ENCODE data around the gene ZNF101. TPM values are rescaled to one million over a fixed set of nuclear protein-coding genes. Genes with fewer than 3 reads are reported as not detected.
"Not testable (repeated sequence)": the region's sequence is repeated elsewhere in the genome, so short reads cannot be mapped to it uniquely, and the experiment has no call there.

ZNF101 gene
- total RNA-seq, 2 experiments from 2014 or later, result 96.3 to 97.2 TPM

- ChIA-PET POLR2A (no interaction called here), CTCF (no interaction called here)
- H3K27me3 Mint-ChIP-seq, result no peaks in the 10 kb centered on the region
- H3K4me3 Mint-ChIP-seq, result no peak overlapping the region
- H3K36me3 Mint-ChIP-seq (ENCODE audit: low read depth), result peaks cover 94% of the 10 kb centered on the region
- DNase-seq, result no peak
- H3K27ac Mint-ChIP-seq, result peak overlapping the region; percentile 46
- peaks cover 3% of the 10 kb centered on the region for H3K4me1 Mint-ChIP-seq
- peaks cover 69% of the 10 kb centered on the region for H3K9me3 Mint-ChIP-seq
Observed at GRCh38 chr19:19679176-19680073, 10.8 kb downstream of the ZNF101 start.

DNA sequence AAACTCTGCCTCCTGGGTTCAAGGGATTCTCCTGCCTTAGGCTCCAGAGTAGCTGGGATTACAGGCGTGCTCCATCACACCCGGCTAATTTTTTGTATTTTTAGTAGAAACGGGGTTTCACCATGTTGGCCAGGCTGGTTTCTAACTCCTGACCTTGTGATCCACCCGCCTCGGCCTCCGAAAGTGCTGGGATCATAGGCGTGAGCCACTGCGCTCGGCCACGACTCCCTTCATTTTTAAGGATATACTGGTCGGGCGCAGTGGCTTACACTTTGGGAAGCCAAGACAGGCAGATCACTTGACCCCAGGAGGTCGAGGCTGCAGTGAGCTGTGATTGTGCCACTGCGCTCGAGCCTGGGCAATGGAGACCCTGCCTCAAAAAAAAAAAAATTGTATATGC lies 17.5 kb downstream of the ZNF101 start:
- POLR2A ChIA-PET, H3K4me1 Mint-ChIP-seq, H3K27me3 Mint-ChIP-seq, DNase-seq, H3K27ac Mint-ChIP-seq, CTCF ChIA-PET, H3K4me3 Mint-ChIP-seq: not testable (repeated sequence)
- Mint-ChIP-seq H3K36me3 (ENCODE audit: low read depth) (peaks cover 61% of the 10 kb centered on the region), H3K9me3 (peaks cover 33% of the 10 kb centered on the region)

GRCh38 chr19:19686580-19686979 lies 17.9 kb downstream of the ZNF101 start:
- no peaks in the 10 kb centered on the region for H3K4me1 Mint-ChIP-seq
- no peaks in the 10 kb centered on the region for H3K27me3 Mint-ChIP-seq
- H3K9me3 Mint-ChIP-seq, result peaks cover 28% of the 10 kb centered on the region
- ChIA-PET CTCF (interaction anchor here (0.6 kb wide), 1 partner anchor 1130 kb away, joined by 3 read pairs; no protein-coding TSS in a partner anchor), POLR2A (no interaction called here)
- H3K36me3 Mint-ChIP-seq (ENCODE audit: low read depth), result peaks cover 58% of the 10 kb centered on the region
- H3K4me3 Mint-ChIP-seq, result no peak overlapping the region
- no peak overlapping the region for H3K27ac Mint-ChIP-seq
- no peak for DNase-seq

- no peak overlapping the region for H3K27ac Mint-ChIP-seq
- H3K27me3 Mint-ChIP-seq, result no peaks in the 10 kb centered on the region
- POLR2A ChIA-PET, result no interaction called here
- peaks cover 56% of the 10 kb centered on the region for H3K36me3 Mint-ChIP-seq (ENCODE audit: low read depth)
- no peak overlapping the region for H3K4me3 Mint-ChIP-seq
- no peaks in the 10 kb centered on the region for H3K4me1 Mint-ChIP-seq
- CTCF ChIA-PET, result interaction anchor here (0.6 kb wide), 1 partner anchor 1131 kb away, joined by 3 read pairs; no protein-coding TSS in a partner anchor
- H3K9me3 Mint-ChIP-seq, result peaks cover 28% of the 10 kb centered on the region
- no peak for DNase-seq
Observed at GRCh38 chr19:19687090-19687489, 18.5 kb downstream of the ZNF101 start.

GRCh38 chr19:19689023-19689422 lies 20.4 kb downstream of the ZNF101 start:
- H3K27me3 Mint-ChIP-seq, CTCF ChIA-PET, POLR2A ChIA-PET, H3K27ac Mint-ChIP-seq, H3K4me3 Mint-ChIP-seq, DNase-seq, H3K4me1 Mint-ChIP-seq: not testable (repeated sequence)
- Mint-ChIP-seq H3K9me3 (peaks cover 16% of the 10 kb centered on the region), H3K36me3 (ENCODE audit: low read depth) (peaks cover 43% of the 10 kb centered on the region)

DNA sequence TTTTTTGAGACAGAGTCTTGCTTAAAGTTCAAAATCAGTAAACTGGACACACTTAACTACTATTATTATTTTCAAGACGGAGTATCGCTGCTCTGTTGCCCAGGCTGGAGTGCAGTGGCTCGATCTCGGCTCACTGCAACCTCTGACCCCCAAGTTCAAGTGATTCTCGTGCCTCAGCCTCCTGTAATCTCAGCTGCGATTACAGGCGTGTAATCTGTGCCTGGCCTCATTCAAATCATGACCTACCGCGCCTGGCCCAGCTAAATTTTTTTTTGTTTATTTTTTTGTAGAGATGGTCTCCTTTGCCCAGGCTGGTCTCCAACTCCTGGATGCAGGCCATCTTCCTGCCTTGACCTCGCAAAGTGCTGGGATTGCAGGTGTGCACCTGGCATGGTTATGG lies 23.0 kb downstream of the ZNF101 start:
- no peak overlapping the region for H3K27ac Mint-ChIP-seq
- ChIA-PET POLR2A (no interaction called here), CTCF (no interaction called here)
- no peak for DNase-seq
- no peaks in the 10 kb centered on the region for H3K4me1 Mint-ChIP-seq
- peaks cover 23% of the 10 kb centered on the region for H3K36me3 Mint-ChIP-seq (ENCODE audit: low read depth)
- H3K4me3 Mint-ChIP-seq, result no peak overlapping the region
- H3K9me3 Mint-ChIP-seq, result peaks cover 19% of the 10 kb centered on the region
- no peaks in the 10 kb centered on the region for H3K27me3 Mint-ChIP-seq

DNA sequence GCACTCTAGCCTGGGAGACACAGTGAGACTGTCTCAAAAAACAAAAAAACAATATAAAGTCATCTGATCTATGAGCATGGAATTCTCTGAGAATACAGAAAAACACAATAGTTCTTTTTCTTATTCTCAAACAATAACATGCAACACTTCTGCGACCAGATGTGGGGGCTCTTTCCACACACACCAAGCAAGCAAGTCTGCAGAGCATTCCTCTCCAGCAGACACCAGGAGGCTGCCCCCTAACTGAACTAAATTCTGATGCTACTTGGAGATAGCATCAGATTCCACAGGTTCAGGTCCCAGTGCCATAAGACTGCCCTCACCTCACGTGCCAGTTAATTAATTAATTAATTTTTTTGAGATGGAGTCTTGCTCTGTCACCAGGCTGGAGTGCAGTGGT lies 27.7 kb downstream of the ZNF101 start:
- Mint-ChIP-seq H3K4me1 (no peaks in the 10 kb centered on the region), H3K4me3 (no peak overlapping the region), H3K36me3 (ENCODE audit: low read depth) (peaks cover 14% of the 10 kb centered on the region), H3K27ac (no peak overlapping the region), H3K9me3 (peaks cover 31% of the 10 kb centered on the region), H3K27me3 (no peaks in the 10 kb centered on the region)
- no peak for DNase-seq
- POLR2A ChIA-PET, result no interaction called here
- CTCF ChIA-PET, result no interaction called here

GRCh38 chr19:19697589-19697988 lies 28.9 kb downstream of the ZNF101 start:
- Mint-ChIP-seq H3K4me1 (no peaks in the 10 kb centered on the region), H3K27me3 (no peaks in the 10 kb centered on the region), H3K36me3 (ENCODE audit: low read depth) (peaks cover 7% of the 10 kb centered on the region), H3K27ac (no peak overlapping the region), H3K4me3 (no peak overlapping the region), H3K9me3 (peaks cover 29% of the 10 kb centered on the region)
- DNase-seq, result no peak
- ChIA-PET CTCF (interaction anchor here (0.6 kb wide), 1 partner anchor 297 kb away, joined by 3 read pairs; no protein-coding TSS in a partner anchor), POLR2A (no interaction called here)

DNA sequence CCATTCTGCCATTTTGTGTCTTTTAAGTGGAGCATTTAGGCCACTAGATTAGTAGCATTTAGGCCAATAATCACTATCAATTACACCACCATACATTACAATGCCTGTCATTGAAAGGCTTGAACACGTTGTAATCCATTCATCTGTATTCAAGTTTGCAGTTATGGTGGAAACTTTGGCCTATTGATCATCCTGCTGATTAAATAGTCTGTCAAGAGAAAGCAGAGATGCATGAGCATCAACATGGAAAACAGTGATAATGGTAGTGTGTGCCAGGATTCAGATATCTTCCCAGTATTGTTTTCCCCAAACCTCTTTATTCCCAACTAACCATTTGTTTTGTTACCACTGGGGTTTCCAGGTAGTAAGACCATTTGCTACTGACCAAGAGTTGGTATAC lies 31.9 kb downstream of the ZNF101 start:
- CTCF ChIA-PET, POLR2A ChIA-PET: not testable (repeated sequence)

GRCh38 chr19:19704836-19705235 lies 36.2 kb downstream of the ZNF101 start:
- Mint-ChIP-seq H3K27ac (no peak overlapping the region), H3K36me3 (ENCODE audit: low read depth) (peaks cover 39% of the 10 kb centered on the region), H3K4me1 (no peaks in the 10 kb centered on the region), H3K4me3 (no peak overlapping the region), H3K9me3 (peaks cover 57% of the 10 kb centered on the region), H3K27me3 (no peaks in the 10 kb centered on the region)
- POLR2A ChIA-PET, result no interaction called here
- no peak for DNase-seq
- CTCF ChIA-PET, result no interaction called here

More for the DNA sequence above, 31.9 kb downstream of the ZNF101 start:
- not testable (repeated sequence) for H3K27me3 Mint-ChIP-seq, H3K4me3 Mint-ChIP-seq, H3K4me1 Mint-ChIP-seq, DNase-seq, H3K27ac Mint-ChIP-seq
- peaks cover 20% of the 10 kb centered on the region for H3K36me3 Mint-ChIP-seq (ENCODE audit: low read depth)
- H3K9me3 Mint-ChIP-seq, result peaks cover 39% of the 10 kb centered on the region

DNA sequence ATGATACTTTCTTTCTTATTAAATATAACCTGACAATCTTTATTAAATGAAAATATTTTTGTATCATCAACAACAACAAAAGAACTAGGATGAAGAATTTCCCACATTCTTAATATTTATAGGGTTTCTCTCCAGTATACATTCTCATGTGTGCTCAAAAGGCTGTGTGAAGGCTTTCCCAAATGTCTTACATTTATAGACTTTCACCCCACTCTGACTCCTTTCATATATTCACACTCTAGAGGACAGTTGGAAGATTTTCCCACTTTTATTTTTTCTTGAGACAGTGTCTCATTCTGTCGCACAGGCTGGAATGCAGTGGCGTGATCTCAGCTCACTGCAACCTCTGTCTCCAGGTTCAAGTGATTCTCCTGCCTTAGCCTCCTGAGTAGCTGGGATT lies 41.9 kb downstream of the ZNF101 start:
- peaks cover 74% of the 10 kb centered on the region for H3K36me3 Mint-ChIP-seq (ENCODE audit: low read depth)
- H3K27me3 Mint-ChIP-seq, result no peaks in the 10 kb centered on the region
- H3K4me3 Mint-ChIP-seq, result no peak overlapping the region
- H3K4me1 Mint-ChIP-seq, result no peaks in the 10 kb centered on the region
- DNase-seq, result no peak
- H3K9me3 Mint-ChIP-seq, result peaks cover 62% of the 10 kb centered on the region
- ChIA-PET CTCF (no interaction called here), POLR2A (no interaction called here)
- H3K27ac Mint-ChIP-seq, result no peak overlapping the region

- POLR2A ChIA-PET, result no interaction called here
- no peak overlapping the region for H3K27ac Mint-ChIP-seq
Observed at GRCh38 chr19:19711306-19711933, 42.8 kb downstream of the ZNF101 start.

GRCh38 chr19:19711934-19712828 lies 43.5 kb downstream of the ZNF101 start:
- POLR2A ChIA-PET, result no interaction called here
- Mint-ChIP-seq H3K27ac (no peak overlapping the region), H3K4me3 (no peak overlapping the region), H3K9me3 (peaks cover 67% of the 10 kb centered on the region), H3K4me1 (no peaks in the 10 kb centered on the region), H3K36me3 (ENCODE audit: low read depth) (peaks cover 83% of the 10 kb centered on the region), H3K27me3 (no peaks in the 10 kb centered on the region)
- CTCF ChIA-PET, result no interaction called here
- DNase-seq, result no peak

More at GRCh38 chr19:19711306-19711933, 42.8 kb downstream of the ZNF101 start:
- H3K4me3 Mint-ChIP-seq, result no peak overlapping the region
- H3K27me3 Mint-ChIP-seq, result no peaks in the 10 kb centered on the region
- H3K4me1 Mint-ChIP-seq, result no peaks in the 10 kb centered on the region
- H3K9me3 Mint-ChIP-seq, result peaks cover 64% of the 10 kb centered on the region
- peaks cover 80% of the 10 kb centered on the region for H3K36me3 Mint-ChIP-seq (ENCODE audit: low read depth)
- CTCF ChIA-PET, result no interaction called here
- no peak for DNase-seq
